NCI-H82 treated with DMSO at 0.1 percent for 48 hours (cell line): Measurements from ENCODE around the gene ABHD5.

Experiments used
- DNase-seq: peaks from one replicate; lab custom pipeline; 2025; ENCODE audit not compliant: unreplicated experiment; lab: John Stamatoyannopoulos, UW

The ABHD5 gene

DNA sequence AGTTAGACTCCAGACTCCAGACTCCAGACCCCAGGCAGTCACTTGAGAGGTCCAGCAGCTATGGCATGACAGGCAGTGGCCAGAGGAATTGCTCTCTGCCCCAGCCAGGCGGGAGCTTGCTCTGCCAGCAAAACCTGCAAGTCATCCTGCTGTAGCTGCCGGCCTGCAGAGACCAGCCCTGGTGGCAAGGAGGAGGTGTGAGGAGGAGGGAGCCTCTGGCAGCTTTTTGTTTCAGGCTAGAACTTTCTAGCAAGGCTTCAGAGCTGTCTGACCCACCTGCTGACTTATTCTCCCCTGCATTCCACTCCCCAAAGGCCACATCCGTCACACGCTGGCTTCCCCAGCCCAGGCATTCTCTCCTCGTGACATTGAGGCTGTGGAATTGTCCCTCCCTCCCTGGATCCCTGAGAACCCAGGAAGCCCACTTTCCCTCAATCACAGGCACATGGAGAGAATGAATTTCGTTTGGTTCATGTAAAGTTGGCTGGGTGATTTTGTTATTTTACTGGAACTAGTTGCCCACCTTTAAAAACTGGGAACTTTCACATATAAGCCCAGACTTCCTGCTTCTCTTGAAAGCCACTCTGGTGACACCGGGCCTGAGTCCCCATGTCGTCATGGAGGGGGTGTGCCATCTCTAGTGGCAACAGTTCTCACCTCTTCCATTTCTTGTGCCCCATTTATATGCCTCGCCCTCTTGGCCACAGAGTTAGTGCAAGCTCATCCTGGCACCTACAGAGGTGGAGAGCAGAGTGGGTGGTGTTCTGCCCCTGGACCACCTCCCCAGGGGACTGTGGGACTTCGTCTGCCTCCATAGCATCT lies 82.7 kb downstream of the ABHD5 start:
- DNase-seq = no peak

DNA sequence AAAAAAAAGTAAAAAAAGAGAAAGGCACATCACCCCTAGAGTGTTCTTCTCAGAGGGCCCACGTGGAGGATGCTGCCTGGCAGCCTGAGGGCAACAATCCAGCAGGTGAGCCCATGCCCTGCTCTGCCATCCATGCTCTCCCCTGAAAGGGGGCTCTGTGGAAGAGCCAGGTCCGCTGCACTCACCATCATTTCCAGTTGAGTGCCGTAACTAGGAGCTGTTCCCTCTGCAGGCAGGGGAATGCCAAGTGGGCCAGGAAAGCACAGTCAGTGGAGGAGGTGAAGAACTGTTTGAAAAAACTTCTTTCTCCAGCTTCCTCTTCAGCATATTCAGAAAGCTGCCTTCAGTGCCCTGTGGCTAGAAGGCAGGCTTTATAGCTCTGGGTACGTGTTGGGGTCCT lies 84.1 kb downstream of the ABHD5 start:
- DNase-seq = no peak

DNA sequence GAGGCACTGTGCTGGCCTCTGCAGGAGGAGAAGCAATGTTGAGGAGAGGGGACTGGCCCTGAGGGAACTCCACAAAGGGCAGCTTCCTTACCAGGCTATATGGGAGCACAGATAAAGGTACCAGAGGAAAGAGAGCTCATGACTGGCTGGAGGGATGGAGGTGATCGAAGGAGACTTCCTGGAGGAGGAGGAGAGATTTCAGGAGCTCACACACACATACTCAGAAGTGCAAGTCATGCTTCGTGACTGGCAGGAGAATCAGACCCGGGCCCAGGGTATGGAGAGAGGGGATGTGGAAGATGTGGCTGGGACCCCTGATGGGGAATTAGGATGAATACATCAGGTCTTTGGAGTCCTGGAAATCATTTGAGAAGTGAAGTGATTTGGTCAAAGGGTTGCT lies 85.4 kb downstream of the ABHD5 start:
- no peak for DNase-seq

DNA sequence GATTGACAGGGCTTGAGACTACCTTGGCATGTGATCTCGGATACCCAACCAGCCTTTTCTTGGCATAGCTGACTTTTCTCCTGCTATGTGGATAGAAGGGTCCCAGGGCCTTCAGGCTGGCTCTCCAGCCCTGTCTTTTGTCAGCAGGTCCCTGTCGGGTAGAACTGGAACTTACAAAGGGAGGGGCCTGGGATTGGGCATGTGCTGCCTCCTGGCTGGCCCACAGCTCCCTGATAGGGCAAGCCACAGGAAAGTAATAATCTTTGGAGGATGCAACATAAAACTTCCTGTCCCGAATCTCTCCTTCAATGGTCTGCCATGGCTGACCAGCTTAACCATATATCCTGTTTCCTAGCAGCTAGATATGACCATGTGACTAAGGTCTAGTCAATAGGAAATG lies 89.1 kb downstream of the ABHD5 start:
- DNase-seq = no peak

DNA sequence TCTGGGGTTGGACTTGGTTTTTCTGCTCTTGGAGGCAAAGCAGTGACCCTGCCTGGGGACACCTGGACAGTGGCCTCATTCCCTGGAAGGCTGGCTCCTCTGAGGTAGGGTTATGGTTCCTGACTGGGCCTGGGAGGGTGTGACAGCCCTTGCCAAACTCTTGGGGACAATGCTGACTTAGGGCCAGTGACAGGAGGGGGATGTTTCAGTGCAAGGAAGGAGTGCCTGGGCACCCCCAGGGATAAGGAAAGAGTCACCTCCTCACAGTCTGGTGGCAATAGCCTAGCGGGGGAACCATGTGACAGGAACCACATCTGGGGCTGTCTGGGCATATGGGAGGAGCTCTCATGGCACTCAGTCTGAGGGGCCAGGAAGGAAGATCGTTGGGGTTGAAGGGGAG lies 91.8 kb downstream of the ABHD5 start:
- DNase-seq = no peak
